HEK293 (cell line): ENCODE data around the gene PRR22.

Experiments used
- CTCF ChIA-PET: fragments of 350-600 bp; formaldehyde crosslinking; extraction: SDS; loops from one replicate; lab custom pipeline; 2021; ENCODE audit warnings: antibody characterized with exemption; lab: Yijun Ruan, JAX
- POLR2A ChIA-PET: fragments of 300-600 bp; formaldehyde crosslinking; extraction: SDS; loops from one replicate; lab custom pipeline; 2020; ENCODE audit warnings: antibody characterized with exemption, inconsistent platforms; lab: Yijun Ruan, JAX
- H3K27ac ChIP-seq: fragments of 200-500 bp; sonication (Bioruptor generic); 2 replicates; pipeline ENCODE4 v1.5.1; 2014; ENCODE audit warnings: low read depth, low read length, control low read depth, inconsistent platforms; ENCODE audit errors: extremely low read depth
- H3K36me3 ChIP-seq, 2 experiments: fragments of 200-500 bp in 1 of 2; sonication (Bioruptor generic) in 1 of 2; 1 replicate in 1 of 2; 2 replicates in 1 of 2; pipeline ENCODE4 v1.5.1; 2014 to 2017; ENCODE audit warnings: inconsistent platforms in 2 of 2, low read length in 2 of 2; ENCODE audit not compliant: control insufficient read depth in 2 of 2, insufficient read depth in 1 of 2
- H3K4me1 ChIP-seq: fragments of 200-500 bp; sonication (Bioruptor generic); 2 replicates; pipeline ENCODE4 v1.5.1; 2014; ENCODE audit warnings: mild to moderate bottlenecking, low read length, inconsistent platforms; ENCODE audit not compliant: control insufficient read depth, insufficient read depth
- H3K4me3 ChIP-seq: 2 replicates; pipeline ENCODE4 v1.5.1; 2011; ENCODE audit warnings: low read depth, mild to moderate bottlenecking, control low read depth, low read length, moderate library complexity
- H3K9me3 ChIP-seq: fragments of 200-500 bp; sonication (Bioruptor generic); 2 replicates; pipeline ENCODE4 v1.5.1; 2014; ENCODE audit warnings: low read depth, low read length, inconsistent platforms; ENCODE audit not compliant: control insufficient read depth, insufficient read depth
- AEBP2 ChIP-seq: fragments of 450-650 bp; formaldehyde crosslinking; IDR thresholded peaks from 2 replicates; pipeline ENCODE4 v1.5.1; 2016; ENCODE audit warnings: missing biosample characterization, missing genetic modification characterization, borderline replicate concordance
- ATF2 ChIP-seq: fragments of 450-650 bp; formaldehyde crosslinking; IDR thresholded peaks from 2 replicates; pipeline ENCODE4 v1.5.1; 2016; ENCODE audit warnings: missing biosample characterization, missing genetic modification characterization, low read depth
- GFI1B ChIP-seq: fragments of 450-650 bp; formaldehyde crosslinking; IDR thresholded peaks from 2 replicates; pipeline ENCODE4 v1.5.1; 2016; ENCODE audit warnings: missing biosample characterization, missing genetic modification characterization
- GLIS2 ChIP-seq: fragments of 450-650 bp; formaldehyde crosslinking; IDR thresholded peaks from 2 replicates; pipeline ENCODE4 v1.5.1; 2016; ENCODE audit warnings: missing biosample characterization, missing genetic modification characterization
- KLF17 ChIP-seq: fragments of 450-650 bp; formaldehyde crosslinking; IDR thresholded peaks from 2 replicates; pipeline ENCODE4 v1.5.1; 2016; ENCODE audit warnings: missing biosample characterization, missing genetic modification characterization
- KLF8 ChIP-seq: fragments of 450-650 bp; formaldehyde crosslinking; IDR thresholded peaks from 2 replicates; pipeline ENCODE4 v1.5.1; 2016; ENCODE audit warnings: missing biosample characterization, missing genetic modification characterization
- REPIN1 ChIP-seq: fragments of 450-650 bp; formaldehyde crosslinking; IDR thresholded peaks from 2 replicates; pipeline ENCODE4 v1.5.1; 2017; ENCODE audit warnings: missing biosample characterization, missing genetic modification characterization, low read depth
- YY2 ChIP-seq: fragments of 450-650 bp; formaldehyde crosslinking; IDR thresholded peaks from 2 replicates; pipeline ENCODE4 v1.5.1; 2016; ENCODE audit warnings: missing biosample characterization, missing genetic modification characterization
- ZBTB17 ChIP-seq: fragments of 450-650 bp; formaldehyde crosslinking; IDR thresholded peaks from 2 replicates; pipeline ENCODE4 v1.5.1; 2016; ENCODE audit warnings: missing biosample characterization, missing genetic modification characterization
- ZBTB8A ChIP-seq: fragments of 450-650 bp; formaldehyde crosslinking; IDR thresholded peaks from 2 replicates; pipeline ENCODE4 v1.5.1; 2016; ENCODE audit warnings: missing biosample characterization, missing genetic modification characterization
- ZFP3 ChIP-seq: fragments of 450-650 bp; formaldehyde crosslinking; IDR thresholded peaks from 2 replicates; pipeline ENCODE4 v1.5.1; 2016; ENCODE audit warnings: low read depth, missing biosample characterization, missing genetic modification characterization
- ZNF169 ChIP-seq: fragments of 450-650 bp; formaldehyde crosslinking; IDR thresholded peaks from 2 replicates; pipeline ENCODE4 v1.5.1; 2016; ENCODE audit warnings: missing biosample characterization, missing genetic modification characterization
- ZNF184 ChIP-seq: fragments of 450-650 bp; IDR thresholded peaks from 2 replicates; pipeline ENCODE4 v1.5.1; 2018; ENCODE audit warnings: missing biosample characterization, mild to moderate bottlenecking, missing genetic modification characterization
- ZNF211 ChIP-seq: fragments of 450-650 bp; formaldehyde crosslinking; IDR thresholded peaks from 2 replicates; pipeline ENCODE4 v1.5.1; 2016; ENCODE audit warnings: low read depth, missing biosample characterization, missing genetic modification characterization
- ZNF311 ChIP-seq: fragments of 450-650 bp; formaldehyde crosslinking; IDR thresholded peaks from 2 replicates; pipeline ENCODE4 v1.5.1; 2017; ENCODE audit warnings: missing biosample characterization, missing genetic modification characterization, borderline replicate concordance
- ZNF394 ChIP-seq: fragments of 450-650 bp; formaldehyde crosslinking; IDR thresholded peaks from 2 replicates; pipeline ENCODE4 v1.5.1; 2016; ENCODE audit warnings: missing biosample characterization, missing genetic modification characterization, mild to moderate bottlenecking, moderate library complexity, borderline replicate concordance
- ZNF398 ChIP-seq: fragments of 450-650 bp; formaldehyde crosslinking; IDR thresholded peaks from 2 replicates; pipeline ENCODE4 v1.5.1; 2017; ENCODE audit warnings: missing biosample characterization, missing genetic modification characterization
- ZNF404 ChIP-seq: fragments of 450-650 bp; formaldehyde crosslinking; IDR thresholded peaks from 2 replicates; pipeline ENCODE4 v1.5.1; 2017; ENCODE audit warnings: missing biosample characterization, missing genetic modification characterization
- ZNF423 ChIP-seq: fragments of 450-650 bp; formaldehyde crosslinking; IDR thresholded peaks from 2 replicates; pipeline ENCODE4 v1.5.1; 2016; ENCODE audit warnings: missing biosample characterization, missing genetic modification characterization
- ZNF426 ChIP-seq: fragments of 450-650 bp; formaldehyde crosslinking; IDR thresholded peaks from 2 replicates; pipeline ENCODE4 v1.5.1; 2017; ENCODE audit warnings: missing biosample characterization, missing genetic modification characterization, mild to moderate bottlenecking, inconsistent platforms, moderate library complexity
- ZNF529 ChIP-seq: fragments of 450-650 bp; formaldehyde crosslinking; IDR thresholded peaks from 2 replicates; pipeline ENCODE4 v1.5.1; 2017; ENCODE audit warnings: missing genetic modification characterization, missing biosample characterization; ENCODE audit not compliant: insufficient replicate concordance
- ZNF600 ChIP-seq: fragments of 450-650 bp; formaldehyde crosslinking; IDR thresholded peaks from 2 replicates; pipeline ENCODE4 v1.5.1; 2016; ENCODE audit warnings: missing biosample characterization, missing genetic modification characterization
- ZNF654 ChIP-seq: fragments of 450-650 bp; formaldehyde crosslinking; IDR thresholded peaks from 2 replicates; pipeline ENCODE4 v1.5.1; 2016; ENCODE audit warnings: low read depth, missing biosample characterization, missing genetic modification characterization
- ZNF664 ChIP-seq: fragments of 450-650 bp; formaldehyde crosslinking; IDR thresholded peaks from 2 replicates; pipeline ENCODE4 v1.5.1; 2016; ENCODE audit warnings: missing biosample characterization, missing genetic modification characterization
- ZNF670 ChIP-seq: fragments of 450-650 bp; formaldehyde crosslinking; IDR thresholded peaks from 2 replicates; pipeline ENCODE4 v1.5.1; 2016; ENCODE audit warnings: missing biosample characterization, missing genetic modification characterization, low read depth
- ZNF701 ChIP-seq: fragments of 450-650 bp; formaldehyde crosslinking; IDR thresholded peaks from 2 replicates; pipeline ENCODE4 v1.5.1; 2016; ENCODE audit warnings: missing biosample characterization, missing genetic modification characterization
- ZNF747 ChIP-seq: fragments of 450-650 bp; formaldehyde crosslinking; IDR thresholded peaks from 2 replicates; pipeline ENCODE4 v1.5.1; 2016; ENCODE audit warnings: missing biosample characterization, missing genetic modification characterization
- ZNF837 ChIP-seq: fragments of 450-650 bp; formaldehyde crosslinking; IDR thresholded peaks from 2 replicates; pipeline ENCODE4 v1.5.1; 2016; ENCODE audit warnings: missing biosample characterization, missing genetic modification characterization
- ZSCAN16 ChIP-seq: fragments of 450-650 bp; formaldehyde crosslinking; IDR thresholded peaks from 2 replicates; pipeline ENCODE4 v1.5.1; 2016; ENCODE audit warnings: missing biosample characterization, missing genetic modification characterization
- TF ChIP-seq, protein P1 (sequence below): fragments of 450-650 bp; formaldehyde crosslinking; IDR thresholded peaks from 2 replicates; pipeline ENCODE4 v1.5.1; 2016; ENCODE audit warnings: missing biosample characterization, missing genetic modification characterization

PRR22 gene

GRCh38 chr19:5827891-5828660 is 43.5 kb upstream of the PRR22 start:
- Histone ChIP-seq H3K9me3 (no peaks in the 10 kb centered on the region), H3K27ac (peak overlapping the region; percentile 59; the same call in 1 of the 2 replicates), H3K4me1 (peaks cover 6% of the 10 kb centered on the region), H3K4me3 (peak overlapping the region; percentile 34), H3K36me3 (no peaks in the 10 kb centered on the region)
- ChIA-PET CTCF (interaction anchor here (0.6 to 3.2 kb wide), 9 partner anchors 13 to 912 kb away, joined by 3 to 27 read pairs (median 4); partner anchors contain the start of gene NRTN), POLR2A (interaction anchor here (0.5 to 2.6 kb wide), 15 partner anchors 11 to 543 kb away, joined by 3 to 35 read pairs (median 3); partner anchors contain the start of genes FUT6, NDUFA11, NRTN and RANBP3)
- TF ChIP-seq ZNF670 (no peak), AEBP2 (tag by site-specific recombination) (no peak), KLF8 (tag by site-specific recombination) (peak; percentile 91), ZBTB8A (peak; percentile 58), ZNF169 (0 out of 2 replicates have a peak, but pooled peaks have one; percentile 65), REPIN1 (tag by site-specific recombination) (no peak; the same call in 1 of the 2 replicates), ZNF394 (tag by site-specific recombination) (peak; percentile 63), ZSCAN16 (no peak), KLF17 (peak; percentile 95), ZNF184 (tag by site-specific recombination) (no peak), ZNF837 (tag by site-specific recombination) (0 out of 2 replicates have a peak, but pooled peaks have one; percentile 40), ZNF654 (no peak), ZNF211 (no peak), ATF2 (tag by site-specific recombination) (peak; percentile 20; the same call in 1 of the 2 replicates), ZNF747 (no peak), ZNF701 (tag by site-specific recombination) (no peak), YY2 (tag by site-specific recombination) (peak; percentile 69; the same call in 1 of the 2 replicates), ZNF311 (no peak), ZNF423 (no peak), GLIS2 (peak; percentile 74), ZNF426 (tag by site-specific recombination) (no peak), ZBTB17 (peak; percentile 68), ZNF529 (tag by site-specific recombination) (no peak), ZNF600 (peak; percentile 86), ZNF404 (no peak), ZNF664 (tag by site-specific recombination) (no peak), ZFP3 (no peak), ZNF398 (peak; percentile 64; the same call in 1 of the 2 replicates), GFI1B (tag by site-specific recombination) (no peak)
- TF ChIP-seq, protein P1, sequence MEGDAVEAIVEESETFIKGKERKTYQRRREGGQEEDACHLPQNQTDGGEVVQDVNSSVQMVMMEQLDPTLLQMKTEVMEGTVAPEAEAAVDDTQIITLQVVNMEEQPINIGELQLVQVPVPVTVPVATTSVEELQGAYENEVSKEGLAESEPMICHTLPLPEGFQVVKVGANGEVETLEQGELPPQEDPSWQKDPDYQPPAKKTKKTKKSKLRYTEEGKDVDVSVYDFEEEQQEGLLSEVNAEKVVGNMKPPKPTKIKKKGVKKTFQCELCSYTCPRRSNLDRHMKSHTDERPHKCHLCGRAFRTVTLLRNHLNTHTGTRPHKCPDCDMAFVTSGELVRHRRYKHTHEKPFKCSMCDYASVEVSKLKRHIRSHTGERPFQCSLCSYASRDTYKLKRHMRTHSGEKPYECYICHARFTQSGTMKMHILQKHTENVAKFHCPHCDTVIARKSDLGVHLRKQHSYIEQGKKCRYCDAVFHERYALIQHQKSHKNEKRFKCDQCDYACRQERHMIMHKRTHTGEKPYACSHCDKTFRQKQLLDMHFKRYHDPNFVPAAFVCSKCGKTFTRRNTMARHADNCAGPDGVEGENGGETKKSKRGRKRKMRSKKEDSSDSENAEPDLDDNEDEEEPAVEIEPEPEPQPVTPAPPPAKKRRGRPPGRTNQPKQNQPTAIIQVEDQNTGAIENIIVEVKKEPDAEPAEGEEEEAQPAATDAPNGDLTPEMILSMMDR: no peak
